Activated CD4-positive, alpha-beta T cell treated with anti-CD3 and anti-CD28 coated beads, Interleukin-10, Interleukin-2, amounts not matched to agents 100 ng/mL and 50 ng/mL, durations not matched to agents 16 hours and 8 hours (primary cell): Measurements from ENCODE around the gene CDH13.

Experiments used
- DNase-seq: peaks from one replicate; pipeline ENCODE4 v3.0.0-alpha.2; 2020

The CDH13 gene

DNA sequence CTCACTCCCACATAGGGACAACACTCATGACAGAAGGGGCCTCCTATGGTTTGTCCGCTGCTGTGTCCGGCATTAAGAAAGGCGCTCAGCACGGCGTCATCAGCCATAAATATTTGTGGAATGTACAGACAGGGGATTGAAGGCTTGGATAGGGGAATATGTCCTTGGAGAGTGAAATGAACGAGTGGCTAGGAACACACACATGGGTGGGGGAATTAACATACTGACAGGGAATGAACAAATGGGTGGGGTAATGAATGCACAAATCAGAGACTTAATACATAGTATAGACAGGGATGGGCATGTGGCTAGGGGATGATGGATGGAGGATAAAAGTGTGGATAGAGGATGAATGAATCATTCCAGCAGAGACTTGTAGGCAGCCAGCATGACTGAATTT is 1027.0 kb downstream of the CDH13 start:
- DNase-seq, result no peak

DNA sequence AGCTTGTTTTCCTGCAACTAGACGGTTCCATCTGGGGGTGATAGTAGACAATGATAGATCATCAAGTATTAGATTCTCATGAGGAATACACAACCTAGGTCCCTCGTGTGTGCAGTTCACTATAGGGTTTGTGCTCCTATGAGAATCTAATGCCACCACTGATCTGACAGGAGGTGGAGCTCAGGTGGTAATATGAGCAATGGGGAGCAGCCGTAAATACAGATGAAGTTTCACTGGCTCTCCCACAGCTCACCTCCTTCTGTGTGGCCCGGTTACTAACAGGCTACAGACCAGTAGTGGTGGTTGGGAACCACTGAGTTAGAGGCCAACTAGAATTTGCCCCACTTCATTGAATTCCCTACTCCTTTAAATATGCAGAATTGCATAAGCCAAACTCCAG is 1033.5 kb downstream of the CDH13 start:
- no peak for DNase-seq

GRCh38 chr16:83661656-83662055 is 1034.9 kb downstream of the CDH13 start:
- no peak for DNase-seq

GRCh38 chr16:83666449-83666848 is 1039.7 kb downstream of the CDH13 start:
- no peak for DNase-seq

- no peak for DNase-seq
Observed at GRCh38 chr16:83669456-83669855, 1042.7 kb downstream of the CDH13 start.

DNA sequence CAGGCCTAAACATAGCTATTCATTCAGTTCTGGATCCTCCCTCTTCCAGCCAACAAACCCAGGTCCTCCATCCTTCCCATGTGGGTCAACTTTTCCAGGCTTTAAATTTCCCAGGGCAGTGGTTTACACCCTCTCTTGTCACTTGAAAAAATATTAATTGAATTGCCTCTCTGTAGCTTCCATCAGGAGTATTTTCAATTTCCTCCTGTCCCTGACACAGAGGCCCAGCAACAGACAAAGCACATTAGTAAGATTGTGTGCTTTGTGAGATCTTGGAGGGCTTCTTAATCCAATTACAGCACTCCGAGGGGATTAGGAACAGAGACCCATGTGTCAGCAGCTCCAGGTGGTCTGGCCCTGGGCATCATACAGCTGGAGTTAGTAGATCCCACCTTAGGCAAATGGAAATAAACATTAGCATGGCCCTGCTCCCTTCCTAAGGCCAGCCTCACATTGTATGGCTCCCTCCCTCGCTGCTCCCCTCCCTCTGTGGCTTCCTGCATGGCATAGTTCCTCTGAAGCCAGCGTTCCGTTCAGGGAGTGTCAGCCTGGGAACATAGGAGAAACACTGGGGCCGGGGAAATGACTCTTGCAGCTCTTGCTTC is 1048.3 kb downstream of the CDH13 start:
- no peak for DNase-seq

- DNase-seq, result no peak
Observed at GRCh38 chr16:83676086-83676485, 1049.3 kb downstream of the CDH13 start.

DNA sequence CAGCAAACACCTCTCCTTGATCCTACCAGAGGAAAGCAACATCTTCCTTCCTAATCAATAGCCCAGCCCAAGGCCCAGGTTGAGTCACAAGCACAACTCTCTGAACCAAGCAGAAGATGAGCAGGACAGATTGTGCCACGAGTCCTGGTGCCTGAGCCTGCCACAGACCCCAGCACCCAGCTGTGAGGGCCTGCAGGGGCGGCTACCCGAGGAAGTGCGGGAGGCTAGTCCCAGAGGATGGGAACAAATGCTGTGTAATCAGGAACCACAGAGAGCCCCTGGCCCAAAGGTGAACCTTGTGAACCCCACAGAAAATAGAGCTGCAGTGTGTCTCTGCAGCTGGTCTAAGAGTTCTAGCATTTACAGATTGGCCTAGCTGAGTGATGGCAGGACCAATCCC is 1054.2 kb downstream of the CDH13 start:
- no peak for DNase-seq

- no peak for DNase-seq
Observed at GRCh38 chr16:83681381-83681956, 1054.7 kb downstream of the CDH13 start.

DNA sequence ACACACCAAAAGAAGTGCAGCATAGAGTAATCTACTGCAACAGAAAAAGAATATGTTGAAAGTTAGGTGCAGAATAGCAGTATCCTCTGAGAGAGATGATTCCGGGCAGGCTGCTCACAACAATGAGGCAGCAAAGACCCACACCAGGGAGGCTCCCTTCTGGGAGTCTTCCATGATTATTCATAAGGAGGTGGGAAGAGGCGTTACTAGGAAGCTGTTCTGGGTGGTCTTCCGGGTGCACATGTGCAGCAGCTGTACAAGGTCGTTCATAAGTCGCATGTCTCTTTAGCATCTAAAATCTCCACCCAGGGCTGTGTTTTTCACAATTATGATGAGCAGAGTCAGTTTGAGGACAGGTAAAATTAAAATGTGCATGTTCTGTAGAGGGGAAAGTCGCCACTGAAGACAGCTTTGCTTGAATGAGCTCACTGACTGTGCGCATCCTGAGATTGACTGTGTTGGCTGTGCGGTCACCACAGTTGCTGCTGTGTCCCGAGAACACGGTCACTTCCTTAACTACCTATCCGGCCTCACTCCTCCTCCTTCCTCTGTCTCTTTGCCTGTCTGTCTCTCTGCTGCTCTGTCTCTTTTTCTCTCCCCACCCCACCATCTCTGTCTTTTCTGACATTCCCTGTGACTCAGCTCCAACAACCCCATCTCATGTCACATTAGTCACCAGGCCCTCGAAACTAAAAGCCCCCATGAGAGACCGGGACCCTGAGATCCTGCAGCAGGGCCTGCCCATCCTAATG is 1055.5 kb downstream of the CDH13 start:
- no peak for DNase-seq

DNA sequence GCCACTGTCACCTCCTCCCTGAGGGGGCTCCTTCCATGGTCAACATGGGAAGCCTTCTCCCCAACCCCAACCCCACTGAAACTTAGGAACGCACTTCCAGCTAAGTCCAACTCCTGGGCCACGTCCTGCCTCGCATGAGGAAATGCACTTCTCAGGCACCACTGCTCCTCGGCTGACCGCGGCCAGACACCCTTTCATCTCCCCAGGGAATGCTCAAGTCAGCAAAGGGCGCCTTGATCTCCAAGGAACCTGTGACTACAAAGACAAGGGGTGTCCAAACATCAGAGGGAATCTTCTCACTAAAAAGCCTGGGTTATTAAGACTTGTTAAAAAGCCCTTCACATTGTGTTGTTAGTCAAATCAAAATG is 1056.1 kb downstream of the CDH13 start:
- no peak for DNase-seq

DNA sequence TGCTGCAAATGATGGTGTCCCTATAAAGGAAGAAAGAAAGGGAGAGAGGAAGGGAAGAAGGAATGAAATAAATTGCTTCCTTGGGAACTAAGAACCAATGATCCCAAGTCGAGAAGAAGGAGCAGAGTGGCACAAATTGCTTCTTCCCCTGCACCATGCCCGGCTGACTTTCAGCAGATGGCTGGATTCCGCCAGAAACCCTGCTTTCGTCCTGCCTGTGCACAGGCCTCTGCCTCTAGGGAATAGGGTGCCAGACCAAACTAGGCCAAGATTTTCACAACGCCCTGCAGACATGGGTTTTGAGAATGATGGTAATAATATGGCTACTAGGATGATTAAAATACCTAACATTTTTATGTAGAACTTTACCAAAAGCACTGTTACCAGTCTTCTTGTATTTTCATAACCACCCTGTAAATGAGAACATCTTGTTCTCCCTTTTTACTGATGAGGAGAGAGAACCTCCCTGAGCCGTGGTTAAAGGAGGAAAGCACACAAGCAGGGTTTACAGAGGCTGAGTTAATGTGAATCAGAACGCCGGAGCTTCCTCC is 1058.9 kb downstream of the CDH13 start:
- DNase-seq, result no peak

DNA sequence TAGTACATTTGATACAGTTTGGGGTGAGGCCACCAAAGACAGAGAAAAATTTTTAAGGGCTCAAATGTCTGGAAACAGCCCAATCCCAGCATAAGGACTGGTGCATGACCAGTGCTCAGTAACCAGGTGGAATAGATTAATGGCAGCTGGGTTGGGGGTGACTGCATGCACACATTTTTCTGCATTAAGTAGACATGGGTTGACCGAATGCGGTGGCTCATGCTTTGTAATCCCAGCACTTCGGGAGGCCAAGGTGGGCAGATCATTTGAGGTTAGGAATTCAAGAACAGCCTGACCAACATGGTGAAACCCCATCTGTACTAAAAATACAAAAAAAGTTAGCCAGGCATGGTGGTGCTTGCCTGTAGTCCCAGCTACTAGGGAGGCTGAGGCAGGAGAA is 1060.0 kb downstream of the CDH13 start:
- no peak for DNase-seq

GRCh38 chr16:83689385-83689831 is 1062.6 kb downstream of the CDH13 start:
- DNase-seq, result peak; percentile 67

- DNase-seq, result no peak
Observed at GRCh38 chr16:83692224-83692623, 1065.5 kb downstream of the CDH13 start.

DNA sequence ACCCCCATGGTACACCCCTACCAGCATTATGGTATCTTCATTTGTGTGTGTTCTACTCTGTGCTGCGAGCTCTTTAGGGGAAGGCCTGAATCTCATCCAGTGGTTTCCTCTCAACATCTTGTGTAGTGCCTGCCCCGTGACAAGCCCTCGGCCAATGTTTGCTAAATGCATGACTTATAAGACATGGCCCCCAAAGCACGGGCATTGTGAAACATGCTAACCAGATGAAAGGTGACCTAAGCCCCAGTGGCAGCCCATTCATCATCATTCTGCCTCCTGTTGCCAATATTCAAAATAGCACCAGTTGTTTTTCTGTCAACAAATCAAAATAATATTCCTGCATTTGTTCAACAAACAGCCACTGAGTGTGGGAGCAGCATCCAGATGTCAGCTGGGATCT is 1072.2 kb downstream of the CDH13 start:
- DNase-seq, result no peak

DNA sequence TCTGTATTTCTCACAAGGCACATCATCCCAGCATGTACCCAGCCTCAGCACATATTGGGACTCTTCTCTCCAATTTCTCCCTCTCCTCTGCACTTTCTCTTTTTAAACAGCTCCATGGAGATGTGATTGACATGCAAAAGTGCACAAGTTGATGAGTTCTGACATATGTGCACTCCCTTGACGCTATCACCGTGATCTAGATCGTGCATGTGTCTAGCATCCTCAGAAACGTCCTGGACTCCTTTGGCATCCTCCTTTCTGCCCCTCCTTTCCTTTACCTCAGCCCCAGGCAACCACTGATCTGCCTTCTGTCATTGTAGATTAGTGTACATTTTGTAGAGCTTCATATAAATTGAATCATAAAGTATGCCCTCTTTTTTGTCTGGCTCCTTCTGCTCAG is 1073.0 kb downstream of the CDH13 start:
- no peak for DNase-seq

GRCh38 chr16:83700918-83701317 is 1074.1 kb downstream of the CDH13 start:
- no peak for DNase-seq

GRCh38 chr16:83701494-83701893 is 1074.7 kb downstream of the CDH13 start:
- peak; percentile 10 for DNase-seq

- no peak for DNase-seq
Observed at GRCh38 chr16:83704656-83705055, 1077.9 kb downstream of the CDH13 start.

DNA sequence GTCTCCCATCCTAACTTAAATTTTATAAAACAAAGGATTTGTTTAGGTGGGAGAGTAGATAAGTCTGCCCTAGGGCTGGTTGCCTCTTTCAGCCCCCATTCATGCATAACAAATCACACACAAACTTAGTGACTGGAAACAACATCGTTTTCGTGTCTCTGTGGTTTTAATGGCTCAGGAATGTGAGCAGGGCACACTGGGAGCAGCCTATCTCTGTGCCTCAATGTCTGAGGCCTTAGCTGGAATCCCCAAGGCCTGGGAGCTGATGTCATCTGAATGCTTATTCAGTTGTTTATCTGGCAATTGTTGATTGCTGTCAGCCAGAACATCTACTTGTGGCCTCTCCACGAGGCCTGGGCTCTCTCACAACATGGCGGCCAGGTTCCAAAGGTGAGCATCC is 1079.1 kb downstream of the CDH13 start:
- no peak for DNase-seq

- DNase-seq, result no peak
Observed at GRCh38 chr16:83706394-83706793, 1079.6 kb downstream of the CDH13 start.

- DNase-seq, result no peak
Observed at GRCh38 chr16:83711069-83711468, 1084.3 kb downstream of the CDH13 start.

- no peak for DNase-seq
Observed at GRCh38 chr16:83713597-83713996, 1086.8 kb downstream of the CDH13 start.
